Osteoblast (primary cell): Measurements from ENCODE around the gene COL7A1. TPM values are rescaled to one million over a fixed set of nuclear protein-coding genes. Genes with fewer than 3 reads are reported as not detected.

Experiments used
- DNase-seq: peaks from one replicate; pipeline ENCODE4 v3.0.0; 2011; ENCODE audit warnings: low spot score, mixed read lengths; ENCODE audit not compliant: insufficient read length; ENCODE audit errors: missing footprints
- H2AFZ ChIP-seq: 2 replicates; pipeline ENCODE4 v1.6.0; 2011; ENCODE audit warnings: mild to moderate bottlenecking, low read length
- H3K27ac ChIP-seq: 2 replicates; pipeline ENCODE4 v1.5.1; 2011; ENCODE audit warnings: mild to moderate bottlenecking, low read depth, low read length, moderate library complexity
- H3K27me3 ChIP-seq: 2 replicates; pipeline ENCODE4 v1.6.0; 2012; ENCODE audit warnings: mild to moderate bottlenecking, control low read depth, inconsistent platforms, low read length, moderate library complexity; ENCODE audit not compliant: insufficient read depth
- H3K36me3 ChIP-seq: 2 replicates; pipeline ENCODE4 v1.5.1; 2011; ENCODE audit warnings: mild to moderate bottlenecking, low read length, control low read depth, moderate library complexity; ENCODE audit not compliant: insufficient read depth
- H3K4me1 ChIP-seq: 2 replicates; pipeline ENCODE4 v1.5.1; 2011; ENCODE audit warnings: mild to moderate bottlenecking, low read length, control low read depth, moderate library complexity; ENCODE audit not compliant: insufficient read depth
- H3K4me2 ChIP-seq: 2 replicates; pipeline ENCODE4 v1.6.0; 2011; ENCODE audit warnings: mild to moderate bottlenecking, low read length; ENCODE audit not compliant: insufficient read depth
- H3K4me3 ChIP-seq: fragments of 200-600 bp; sonication (generic); 3 replicates; pipeline ENCODE4 v1.5.1; 2012; ENCODE audit warnings: mild to moderate bottlenecking, low read length, inconsistent platforms; ENCODE audit not compliant: insufficient read depth
- H3K79me2 ChIP-seq: 2 replicates; pipeline ENCODE4 v1.6.0; 2012; ENCODE audit warnings: mild to moderate bottlenecking, low read length, control low read depth, inconsistent platforms; ENCODE audit not compliant: insufficient read depth
- H3K9me3 ChIP-seq: 2 replicates; pipeline ENCODE4 v1.5.1; 2011; ENCODE audit warnings: low read depth, low read length, control low read depth
- H4K20me1 ChIP-seq: 2 replicates; pipeline ENCODE4 v1.6.0; 2012; ENCODE audit warnings: mild to moderate bottlenecking, low read length, control low read depth; ENCODE audit not compliant: insufficient read depth
- total RNA-seq: library from RNA; depleted of rRNA; stranded (reverse); fragments of >200 nt; gene quantifications from 2 replicates; pipeline ENCODE4 v1.2.3, GENCODE V29; 2012
- TF ChIP-seq, protein P1 (sequence below): IDR thresholded peaks from 2 replicates; pipeline ENCODE4 v1.5.1; 2011; ENCODE audit warnings: mild to moderate bottlenecking, low read depth, low read length, moderate library complexity; ENCODE audit errors: extremely low read depth

COL7A1 gene
- total RNA-seq, 1 donor = 21.4 TPM

DNA sequence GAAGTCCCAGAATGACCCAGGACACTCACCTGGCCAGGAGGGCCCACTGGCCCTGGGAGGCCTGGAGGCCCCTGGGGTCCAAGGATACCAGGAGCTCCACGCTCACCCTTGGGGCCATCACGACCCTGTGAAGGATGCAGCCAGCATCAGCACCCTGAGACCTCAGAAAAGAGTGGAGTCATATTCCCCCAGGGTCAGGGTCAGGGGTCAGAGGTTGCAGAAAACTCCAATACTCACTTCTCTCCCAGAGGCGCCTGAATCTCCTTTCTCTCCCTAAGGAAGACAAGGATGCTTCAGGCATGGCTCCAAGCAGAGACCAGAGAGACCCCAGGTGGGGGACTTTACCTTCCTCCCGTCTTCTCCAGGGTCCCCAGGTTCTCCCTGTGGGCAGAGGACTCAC lies 18.5 kb downstream of the COL7A1 start:
- no peak overlapping the region for H3K4me2 ChIP-seq
- TF ChIP-seq, protein P1, sequence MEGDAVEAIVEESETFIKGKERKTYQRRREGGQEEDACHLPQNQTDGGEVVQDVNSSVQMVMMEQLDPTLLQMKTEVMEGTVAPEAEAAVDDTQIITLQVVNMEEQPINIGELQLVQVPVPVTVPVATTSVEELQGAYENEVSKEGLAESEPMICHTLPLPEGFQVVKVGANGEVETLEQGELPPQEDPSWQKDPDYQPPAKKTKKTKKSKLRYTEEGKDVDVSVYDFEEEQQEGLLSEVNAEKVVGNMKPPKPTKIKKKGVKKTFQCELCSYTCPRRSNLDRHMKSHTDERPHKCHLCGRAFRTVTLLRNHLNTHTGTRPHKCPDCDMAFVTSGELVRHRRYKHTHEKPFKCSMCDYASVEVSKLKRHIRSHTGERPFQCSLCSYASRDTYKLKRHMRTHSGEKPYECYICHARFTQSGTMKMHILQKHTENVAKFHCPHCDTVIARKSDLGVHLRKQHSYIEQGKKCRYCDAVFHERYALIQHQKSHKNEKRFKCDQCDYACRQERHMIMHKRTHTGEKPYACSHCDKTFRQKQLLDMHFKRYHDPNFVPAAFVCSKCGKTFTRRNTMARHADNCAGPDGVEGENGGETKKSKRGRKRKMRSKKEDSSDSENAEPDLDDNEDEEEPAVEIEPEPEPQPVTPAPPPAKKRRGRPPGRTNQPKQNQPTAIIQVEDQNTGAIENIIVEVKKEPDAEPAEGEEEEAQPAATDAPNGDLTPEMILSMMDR = no peak
- DNase-seq = no peak
- no peaks in the 10 kb centered on the region for H4K20me1 ChIP-seq
- H2AFZ ChIP-seq = no peak overlapping the region
- H3K27ac ChIP-seq = no peak overlapping the region
- no peaks in the 10 kb centered on the region for H3K79me2 ChIP-seq
- H3K36me3 ChIP-seq = peaks cover 12% of the 10 kb centered on the region
- no peaks in the 10 kb centered on the region for H3K27me3 ChIP-seq
- H3K9me3 ChIP-seq = no peaks in the 10 kb centered on the region
- no peaks in the 10 kb centered on the region for H3K4me1 ChIP-seq
- no peak overlapping the region for H3K4me3 ChIP-seq

DNA sequence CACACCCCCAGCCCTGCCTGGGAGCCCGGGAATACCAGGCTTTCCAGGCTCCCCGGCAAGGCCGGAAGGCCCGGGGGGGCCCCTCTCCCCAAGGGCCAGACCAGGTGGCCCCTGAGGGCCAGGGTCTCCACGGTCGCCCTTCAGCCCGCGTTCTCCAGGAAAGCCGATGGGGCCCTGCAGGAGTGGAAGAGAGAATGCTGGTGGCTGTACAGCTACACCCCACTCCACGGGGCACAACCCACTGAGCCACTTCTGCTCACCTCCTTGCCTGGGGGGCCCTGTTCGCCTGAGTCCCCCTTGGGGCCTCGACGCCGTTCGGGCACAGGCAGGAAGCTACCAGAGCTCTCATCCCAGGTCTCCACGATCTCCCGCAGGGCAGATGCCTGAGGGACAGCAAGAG lies 19.8 kb downstream of the COL7A1 start:
- peaks cover 7% of the 10 kb centered on the region for H3K36me3 ChIP-seq
- no peak overlapping the region for H3K4me3 ChIP-seq
- no peaks in the 10 kb centered on the region for H3K9me3 ChIP-seq
- H2AFZ ChIP-seq = no peak overlapping the region
- H4K20me1 ChIP-seq = no peaks in the 10 kb centered on the region
- no peak overlapping the region for H3K27ac ChIP-seq
- no peak overlapping the region for H3K4me2 ChIP-seq
- H3K79me2 ChIP-seq = no peaks in the 10 kb centered on the region
- H3K27me3 ChIP-seq = no peaks in the 10 kb centered on the region
- TF ChIP-seq, protein P1 = no peak
- H3K4me1 ChIP-seq = no peaks in the 10 kb centered on the region
- DNase-seq = no peak

DNA sequence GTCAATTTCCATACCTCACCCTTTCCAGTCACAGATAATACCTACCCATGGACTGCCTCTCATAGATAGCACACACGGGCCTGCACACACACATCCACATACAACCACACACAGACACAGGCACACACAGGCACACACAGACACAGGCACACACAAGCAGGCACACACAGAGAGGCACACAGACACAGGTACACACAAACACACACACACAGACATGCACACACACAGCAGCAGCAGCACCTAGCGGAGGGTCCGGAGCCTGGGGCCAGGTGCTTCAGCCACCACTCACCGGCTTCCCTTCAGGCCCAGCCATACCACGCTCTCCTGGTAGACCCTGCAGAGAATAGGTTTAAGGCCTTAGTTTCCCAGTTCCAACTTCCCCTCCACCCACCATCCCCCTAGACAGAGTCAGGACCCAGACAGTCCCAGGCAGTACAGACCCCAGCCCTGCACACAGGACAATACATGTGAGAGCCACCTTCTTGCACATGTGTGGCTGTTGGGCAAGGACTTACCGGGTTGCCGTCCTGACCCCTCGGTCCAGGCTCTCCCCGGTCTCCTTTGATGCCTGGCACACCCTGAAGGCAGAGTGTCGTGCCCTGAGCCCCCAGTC lies 21.1 kb downstream of the COL7A1 start:
- Histone ChIP-seq H3K4me3 (no peak overlapping the region), H3K79me2 (no peaks in the 10 kb centered on the region), H3K9me3 (no peaks in the 10 kb centered on the region), H3K4me1 (no peaks in the 10 kb centered on the region), H2AFZ (no peak overlapping the region), H3K4me2 (no peak overlapping the region), H3K27me3 (no peaks in the 10 kb centered on the region), H4K20me1 (no peaks in the 10 kb centered on the region), H3K36me3 (peaks cover 7% of the 10 kb centered on the region), H3K27ac (no peak overlapping the region)
- TF ChIP-seq, protein P1 = no peak
- no peak for DNase-seq

DNA sequence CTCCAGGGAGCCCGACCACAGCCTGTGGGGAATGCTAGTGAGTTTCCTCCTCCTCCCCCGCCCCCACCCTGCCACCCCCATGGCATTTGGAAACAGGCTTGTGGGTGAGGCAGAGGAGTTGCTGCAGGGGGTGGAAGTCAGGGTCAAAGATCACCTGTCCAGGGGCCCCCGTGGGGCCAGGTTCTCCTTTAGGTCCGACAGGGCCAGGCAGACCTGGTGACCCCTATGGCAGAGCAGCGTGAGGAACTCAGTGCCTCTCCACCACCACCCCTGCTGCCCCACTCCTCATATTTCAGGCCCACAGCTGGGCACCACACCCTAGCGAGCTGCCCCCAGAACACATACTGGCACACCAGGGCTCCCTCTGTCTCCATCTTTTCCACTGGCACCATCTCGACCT lies 22.6 kb downstream of the COL7A1 start:
- Histone ChIP-seq H3K27me3 (no peaks in the 10 kb centered on the region), H4K20me1 (no peaks in the 10 kb centered on the region), H3K9me3 (no peaks in the 10 kb centered on the region), H3K4me2 (no peak overlapping the region), H3K79me2 (no peaks in the 10 kb centered on the region), H3K36me3 (peaks cover 3% of the 10 kb centered on the region), H3K4me3 (no peak overlapping the region), H3K27ac (no peak overlapping the region), H2AFZ (no peak overlapping the region), H3K4me1 (no peaks in the 10 kb centered on the region)
- no peak for DNase-seq
- TF ChIP-seq, protein P1 = no peak
